Cardiac muscle cell (in vitro differentiated cells and primary cell): ENCODE measurements around the gene RNPEP. TPM values are rescaled to one million over a fixed set of nuclear protein-coding genes. Genes with fewer than 3 reads are reported as not detected.

Experiments used
- DNase-seq, 2 donors: peaks; one replicate each; pipeline versions ENCODE4 v3.0.0 to v3.0.0-alpha.2; 2010 to 2017; ENCODE audit warnings: low read depth in 1 of 2, low spot score in 1 of 2
- H3K27ac ChIP-seq: fragments of 200-600 bp; sonication (generic); 2 replicates; pipeline ENCODE4 v1.5.1; 2016
- H3K27me3 ChIP-seq: fragments of 200-600 bp; sonication (generic); 2 replicates; pipeline ENCODE4 v1.6.0; 2016; ENCODE audit warnings: control low read depth
- H3K36me3 ChIP-seq: fragments of 200-600 bp; sonication (generic); 2 replicates; pipeline ENCODE4 v1.5.1; 2016; ENCODE audit warnings: control low read depth
- H3K4me1 ChIP-seq: fragments of 200-600 bp; sonication (generic); 2 replicates; pipeline ENCODE4 v1.8.1; 2017; ENCODE audit warnings: low read depth, mild to moderate bottlenecking, mixed run types
- H3K4me3 ChIP-seq: fragments of 200-600 bp; sonication (generic); 2 replicates; pipeline ENCODE4 v1.5.1; 2016; ENCODE audit warnings: mild to moderate bottlenecking
- H3K9me3 ChIP-seq: fragments of 200-600 bp; sonication (generic); 2 replicates; pipeline ENCODE4 v1.5.1; 2017; ENCODE audit warnings: low read depth, mild to moderate bottlenecking, control low read depth
- polyA plus RNA-seq: library from polyadenylated mRNA; unstranded; fragments of >200 nt; fragmentation: Nextera tagmentation; extraction: Ambion mirVana; gene quantifications from 2 replicates; pipeline ENCODE4 v1.2.1, GENCODE V29; 2016
- total RNA-seq: library from RNA; depleted of rRNA; stranded (reverse); fragments of >200 nt; gene quantifications from 2 replicates; pipeline ENCODE4 v1.2.3, GENCODE V29; 2016
- TF ChIP-seq, protein P1 (sequence below): IDR thresholded peaks from 2 replicates; pipeline ENCODE4 v1.5.1; 2012; ENCODE audit warnings: low read depth, mild to moderate bottlenecking, low read length

Gene RNPEP
- total and polyA plus RNA-seq, 2 experiments from 2014 or later, result 52.6 to 56.6 TPM

DNA sequence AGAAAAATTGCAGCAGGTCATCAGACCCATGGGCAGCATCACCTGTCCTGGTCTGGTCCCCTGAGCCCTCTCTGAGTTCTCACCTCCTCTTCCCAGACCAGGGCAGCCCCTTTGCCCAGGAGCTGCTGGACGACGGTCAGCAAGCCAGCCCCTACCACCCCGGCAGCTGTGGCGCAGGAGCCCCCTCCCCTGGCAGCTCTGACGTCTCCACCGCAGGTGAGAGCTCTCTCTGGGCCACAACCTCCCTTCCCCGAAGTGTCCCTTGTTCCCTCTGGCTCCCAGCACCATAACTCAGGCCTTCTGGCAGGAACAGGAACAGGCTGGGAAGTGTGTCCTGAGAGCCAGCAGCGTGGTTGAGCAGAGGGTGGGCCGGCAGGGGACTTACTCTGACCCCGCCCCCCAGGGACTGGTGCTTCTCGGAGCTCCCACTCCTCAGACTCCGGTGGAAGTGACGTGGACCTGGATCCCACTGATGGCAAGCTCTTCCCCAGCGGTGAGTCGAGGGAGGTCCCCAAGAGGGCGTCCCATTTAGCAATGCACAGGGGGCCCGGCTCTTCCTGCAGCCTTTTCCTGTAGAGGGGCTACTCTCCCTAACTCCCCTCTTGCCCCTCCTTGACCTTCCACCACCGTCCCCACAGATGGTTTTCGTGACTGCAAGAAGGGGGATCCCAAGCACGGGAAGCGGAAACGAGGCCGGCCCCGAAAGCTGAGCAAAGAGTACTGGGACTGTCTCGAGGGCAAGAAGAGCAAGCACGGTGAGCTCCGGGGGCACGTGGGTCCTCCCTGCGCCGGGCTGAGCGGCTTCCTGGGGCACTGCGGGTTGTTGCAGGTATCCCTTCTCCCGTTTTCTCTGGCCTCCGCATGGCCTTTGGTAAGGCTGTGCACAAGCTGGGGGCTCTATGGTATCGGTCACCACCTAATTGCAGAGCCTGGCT, 30.4 kb downstream of the RNPEP start:
- Histone ChIP-seq H3K27ac (no peak overlapping the region), H3K4me1 (peaks cover 29% of the 10 kb centered on the region), H3K36me3 (peaks cover 5% of the 10 kb centered on the region), H3K9me3 (no peaks in the 10 kb centered on the region), H3K27me3 (no peaks in the 10 kb centered on the region), H3K4me3 (no peak overlapping the region)
- TF ChIP-seq, protein P1, sequence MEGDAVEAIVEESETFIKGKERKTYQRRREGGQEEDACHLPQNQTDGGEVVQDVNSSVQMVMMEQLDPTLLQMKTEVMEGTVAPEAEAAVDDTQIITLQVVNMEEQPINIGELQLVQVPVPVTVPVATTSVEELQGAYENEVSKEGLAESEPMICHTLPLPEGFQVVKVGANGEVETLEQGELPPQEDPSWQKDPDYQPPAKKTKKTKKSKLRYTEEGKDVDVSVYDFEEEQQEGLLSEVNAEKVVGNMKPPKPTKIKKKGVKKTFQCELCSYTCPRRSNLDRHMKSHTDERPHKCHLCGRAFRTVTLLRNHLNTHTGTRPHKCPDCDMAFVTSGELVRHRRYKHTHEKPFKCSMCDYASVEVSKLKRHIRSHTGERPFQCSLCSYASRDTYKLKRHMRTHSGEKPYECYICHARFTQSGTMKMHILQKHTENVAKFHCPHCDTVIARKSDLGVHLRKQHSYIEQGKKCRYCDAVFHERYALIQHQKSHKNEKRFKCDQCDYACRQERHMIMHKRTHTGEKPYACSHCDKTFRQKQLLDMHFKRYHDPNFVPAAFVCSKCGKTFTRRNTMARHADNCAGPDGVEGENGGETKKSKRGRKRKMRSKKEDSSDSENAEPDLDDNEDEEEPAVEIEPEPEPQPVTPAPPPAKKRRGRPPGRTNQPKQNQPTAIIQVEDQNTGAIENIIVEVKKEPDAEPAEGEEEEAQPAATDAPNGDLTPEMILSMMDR, result no peak
- DNase-seq, result no peak

DNA sequence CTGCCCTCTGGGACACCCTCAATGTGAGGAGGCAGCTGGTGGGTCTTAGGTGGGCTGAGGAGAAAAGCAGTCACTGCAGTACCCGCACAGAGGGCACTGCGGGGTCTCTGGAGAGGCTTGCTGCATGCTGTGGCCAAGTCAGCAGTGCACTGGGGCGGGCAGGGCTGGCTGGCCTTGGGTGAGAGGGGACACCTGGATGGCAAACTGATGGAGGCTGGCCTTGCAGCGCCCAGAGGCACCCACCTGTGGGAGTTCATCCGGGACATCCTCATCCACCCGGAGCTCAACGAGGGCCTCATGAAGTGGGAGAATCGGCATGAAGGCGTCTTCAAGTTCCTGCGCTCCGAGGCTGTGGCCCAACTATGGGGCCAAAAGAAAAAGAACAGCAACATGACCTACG, 31.2 kb downstream of the RNPEP start:
- Histone ChIP-seq H3K27me3 (no peaks in the 10 kb centered on the region), H3K27ac (no peak overlapping the region), H3K9me3 (no peaks in the 10 kb centered on the region), H3K4me1 (peaks cover 31% of the 10 kb centered on the region), H3K36me3 (peaks cover 5% of the 10 kb centered on the region), H3K4me3 (no peak overlapping the region)
- DNase-seq, result no peak
- TF ChIP-seq, protein P1, result no peak

DNA sequence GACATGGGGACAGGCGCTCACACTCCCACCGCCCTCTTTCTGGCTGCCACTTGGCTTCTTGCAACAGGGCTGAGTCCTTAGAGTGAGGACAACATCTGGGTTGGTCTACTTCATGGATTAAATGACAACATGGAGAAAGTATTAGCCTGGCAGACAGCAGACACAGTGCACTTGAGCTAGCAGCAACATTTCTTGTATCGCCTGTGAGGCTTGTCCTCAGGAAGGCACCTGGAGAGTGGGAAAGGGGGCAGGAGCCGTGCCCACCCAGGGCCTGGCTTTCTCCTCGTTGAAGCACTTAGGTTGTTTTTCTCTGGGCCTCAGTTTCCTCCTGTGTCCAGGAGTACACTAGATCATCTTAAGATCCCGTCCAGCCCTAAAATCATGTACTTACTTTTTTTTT, 31.6 kb downstream of the RNPEP start:
- no peak overlapping the region for H3K4me3 ChIP-seq
- H3K4me1 ChIP-seq, result peaks cover 35% of the 10 kb centered on the region
- peaks cover 5% of the 10 kb centered on the region for H3K36me3 ChIP-seq
- H3K9me3 ChIP-seq, result no peaks in the 10 kb centered on the region
- no peaks in the 10 kb centered on the region for H3K27me3 ChIP-seq
- DNase-seq, result no peak
- TF ChIP-seq, protein P1, result no peak
- no peak overlapping the region for H3K27ac ChIP-seq

DNA sequence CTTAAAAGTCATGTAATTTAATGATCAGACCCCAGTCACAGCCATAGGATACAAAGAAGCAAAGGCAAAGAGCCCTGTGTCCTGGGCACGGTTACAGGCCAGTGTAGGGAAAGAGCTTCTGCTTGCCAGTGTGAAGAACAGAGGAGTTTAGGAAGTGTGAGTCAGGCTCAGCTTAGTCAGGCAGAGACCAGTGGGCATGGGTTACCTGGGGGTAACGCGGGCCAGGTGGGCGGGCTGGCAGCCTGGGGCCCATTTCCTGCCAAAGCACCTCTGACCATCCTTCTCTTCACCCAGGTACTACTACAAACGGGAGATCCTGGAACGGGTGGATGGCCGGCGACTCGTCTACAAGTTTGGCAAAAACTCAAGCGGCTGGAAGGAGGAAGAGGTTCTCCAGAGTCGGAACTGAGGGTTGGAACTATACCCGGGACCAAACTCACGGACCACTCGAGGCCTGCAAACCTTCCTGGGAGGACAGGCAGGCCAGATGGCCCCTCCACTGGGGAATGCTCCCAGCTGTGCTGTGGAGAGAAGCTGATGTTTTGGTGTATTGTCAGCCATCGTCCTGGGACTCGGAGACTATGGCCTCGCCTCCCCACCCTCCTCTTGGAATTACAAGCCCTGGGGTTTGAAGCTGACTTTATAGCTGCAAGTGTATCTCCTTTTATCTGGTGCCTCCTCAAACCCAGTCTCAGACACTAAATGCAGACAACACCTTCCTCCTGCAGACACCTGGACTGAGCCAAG, 32.6 kb downstream of the RNPEP start:
- Histone ChIP-seq H3K9me3 (no peaks in the 10 kb centered on the region), H3K36me3 (peaks cover 5% of the 10 kb centered on the region), H3K27ac (no peak overlapping the region), H3K4me3 (no peak overlapping the region), H3K27me3 (no peaks in the 10 kb centered on the region), H3K4me1 (peaks cover 32% of the 10 kb centered on the region)
- DNase-seq, result no peak
- TF ChIP-seq, protein P1, result no peak

DNA sequence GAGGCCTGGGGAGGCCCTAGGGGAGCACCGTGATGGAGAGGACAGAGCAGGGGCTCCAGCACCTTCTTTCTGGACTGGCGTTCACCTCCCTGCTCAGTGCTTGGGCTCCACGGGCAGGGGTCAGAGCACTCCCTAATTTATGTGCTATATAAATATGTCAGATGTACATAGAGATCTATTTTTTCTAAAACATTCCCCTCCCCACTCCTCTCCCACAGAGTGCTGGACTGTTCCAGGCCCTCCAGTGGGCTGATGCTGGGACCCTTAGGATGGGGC, 33.2 kb downstream of the RNPEP start:
- Histone ChIP-seq H3K4me3 (no peak overlapping the region), H3K9me3 (no peaks in the 10 kb centered on the region), H3K27ac (no peak overlapping the region), H3K36me3 (peaks cover 5% of the 10 kb centered on the region), H3K4me1 (peaks cover 29% of the 10 kb centered on the region), H3K27me3 (no peaks in the 10 kb centered on the region)
- no peak for DNase-seq
- TF ChIP-seq, protein P1, result no peak
